Mesothelial cell of epicardium (in vitro differentiated cells): ENCODE results near the gene CD5L. TPM values are rescaled to one million over a fixed set of nuclear protein-coding genes. Genes with fewer than 3 reads are reported as not detected.

Source experiments
- DNase-seq, 2 experiments: peaks; one replicate each; pipeline ENCODE4 v3.0.0; 2021; ENCODE audit warnings: low spot score in 2 of 2; ENCODE audit not compliant: unreplicated experiment in 2 of 2
- H3K27ac Mint-ChIP-seq: 2 replicates; pipeline ENCODE4 v1.8.0; 2021; ENCODE audit warnings: mixed read lengths
- H3K27me3 Mint-ChIP-seq: 2 replicates; pipeline ENCODE4 v1.8.0; 2021; ENCODE audit warnings: low read depth, mixed read lengths
- H3K36me3 Mint-ChIP-seq: 2 replicates; pipeline ENCODE4 v1.8.0; 2021; ENCODE audit warnings: mixed read lengths
- H3K4me1 Mint-ChIP-seq: 2 replicates; pipeline ENCODE4 v1.8.0; 2021; ENCODE audit warnings: mixed read lengths
- H3K4me3 Mint-ChIP-seq: 2 replicates; pipeline ENCODE4 v1.8.0; 2021; ENCODE audit warnings: mild to moderate bottlenecking, moderate library complexity, mixed read lengths
- H3K9me3 Mint-ChIP-seq: 2 replicates; pipeline ENCODE4 v1.8.0; 2021; ENCODE audit warnings: mixed read lengths
- total RNA-seq: library from RNA; stranded (reverse); gene quantifications from 3 replicates; pipeline ENCODE4 v1.2.1, GENCODE V29; 2021
- TF ChIP-seq, protein P1 (sequence below): fragments of 200-600 bp; sonication (generic); IDR thresholded peaks from one replicate; pipeline ENCODE4 v1.5.0; 2021; ENCODE audit warnings: antibody characterized with exemption; ENCODE audit not compliant: unreplicated experiment

The CD5L gene
- total RNA-seq, result not detected in 3 replicates

DNA sequence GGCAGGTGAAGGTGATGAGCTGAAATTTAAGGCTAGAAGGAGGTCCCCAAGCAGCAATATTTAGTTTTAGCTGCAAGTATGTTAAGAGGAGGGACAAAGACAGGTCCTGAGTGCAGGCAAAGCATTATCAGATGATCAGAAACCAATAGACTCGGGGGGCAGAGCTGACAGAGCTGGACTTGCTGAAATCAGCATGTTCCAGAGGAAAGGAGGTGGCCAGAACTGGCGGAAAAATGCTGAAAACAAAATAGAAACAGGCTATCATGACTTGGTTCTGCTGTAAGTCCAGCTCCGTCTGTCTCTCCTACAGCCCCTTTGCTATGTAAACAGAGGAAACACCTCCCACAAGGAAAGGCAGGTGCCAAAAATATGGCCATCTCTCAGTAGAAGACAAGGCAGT is at the start of gene CD5L:
CD5L (minus strand) TSS at position 101 of the 400 bp plus-strand sequence. CDS start 107 bp downstream, outside the sequence.
- DNase-seq, result no peak
- Mint-ChIP-seq H3K4me3 (no peak within 1 kb of the TSS), H3K27me3 (peaks cover 16% of the 10 kb centered on the region), H3K9me3 (no peaks in the 10 kb centered on the region), H3K27ac (no peak within 1 kb of the TSS), H3K36me3 (no peaks in the 10 kb centered on the region), H3K4me1 (no peaks in the 10 kb centered on the region)
- TF ChIP-seq, protein P1, sequence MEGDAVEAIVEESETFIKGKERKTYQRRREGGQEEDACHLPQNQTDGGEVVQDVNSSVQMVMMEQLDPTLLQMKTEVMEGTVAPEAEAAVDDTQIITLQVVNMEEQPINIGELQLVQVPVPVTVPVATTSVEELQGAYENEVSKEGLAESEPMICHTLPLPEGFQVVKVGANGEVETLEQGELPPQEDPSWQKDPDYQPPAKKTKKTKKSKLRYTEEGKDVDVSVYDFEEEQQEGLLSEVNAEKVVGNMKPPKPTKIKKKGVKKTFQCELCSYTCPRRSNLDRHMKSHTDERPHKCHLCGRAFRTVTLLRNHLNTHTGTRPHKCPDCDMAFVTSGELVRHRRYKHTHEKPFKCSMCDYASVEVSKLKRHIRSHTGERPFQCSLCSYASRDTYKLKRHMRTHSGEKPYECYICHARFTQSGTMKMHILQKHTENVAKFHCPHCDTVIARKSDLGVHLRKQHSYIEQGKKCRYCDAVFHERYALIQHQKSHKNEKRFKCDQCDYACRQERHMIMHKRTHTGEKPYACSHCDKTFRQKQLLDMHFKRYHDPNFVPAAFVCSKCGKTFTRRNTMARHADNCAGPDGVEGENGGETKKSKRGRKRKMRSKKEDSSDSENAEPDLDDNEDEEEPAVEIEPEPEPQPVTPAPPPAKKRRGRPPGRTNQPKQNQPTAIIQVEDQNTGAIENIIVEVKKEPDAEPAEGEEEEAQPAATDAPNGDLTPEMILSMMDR, result no peak

DNA sequence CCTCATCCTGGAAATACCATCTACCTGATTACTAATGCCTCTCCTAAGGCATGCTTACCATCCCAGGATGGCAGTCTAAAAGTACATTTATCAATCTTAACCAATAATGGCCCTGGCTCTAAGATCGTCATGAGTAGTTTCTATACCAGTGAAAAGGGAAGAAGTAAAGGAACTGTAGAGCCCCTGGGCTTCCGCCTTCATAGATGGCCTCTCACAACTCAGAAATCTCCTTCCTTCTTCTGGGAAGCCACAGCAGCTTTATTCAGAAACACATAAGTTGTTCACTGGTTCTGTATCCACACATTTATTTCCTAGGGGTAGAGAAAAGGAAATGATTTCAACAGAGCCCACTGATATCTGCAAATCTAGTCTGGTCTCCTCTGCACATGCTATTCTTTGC is 41.0 kb upstream of the CD5L start:
- H3K36me3 Mint-ChIP-seq, result no peaks in the 10 kb centered on the region
- TF ChIP-seq, protein P1, result no peak
- H3K27ac Mint-ChIP-seq, result no peak overlapping the region
- peaks cover 24% of the 10 kb centered on the region for H3K27me3 Mint-ChIP-seq
- H3K9me3 Mint-ChIP-seq, result no peaks in the 10 kb centered on the region
- no peak overlapping the region for H3K4me3 Mint-ChIP-seq
- no peaks in the 10 kb centered on the region for H3K4me1 Mint-ChIP-seq
- no peak for DNase-seq

DNA sequence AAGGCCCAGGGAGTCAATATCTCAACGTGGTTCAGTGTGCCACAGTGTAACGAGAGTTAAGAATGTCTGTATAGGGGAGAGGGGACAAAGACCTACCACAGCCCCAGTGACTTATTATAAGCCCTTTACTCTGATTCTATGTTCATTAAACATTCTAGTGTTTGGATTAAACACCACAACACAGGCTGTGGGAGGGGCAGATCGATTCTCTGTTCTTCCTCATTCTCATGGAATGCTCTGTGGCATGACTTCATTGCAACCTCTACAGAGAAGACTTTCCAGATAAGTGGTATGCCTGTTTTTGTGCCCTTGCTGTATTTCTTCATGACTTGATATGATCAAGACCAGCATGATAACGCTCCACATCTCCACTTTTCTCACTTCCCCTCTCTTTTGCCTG is 39.0 kb upstream of the CD5L start:
- TF ChIP-seq, protein P1, result no peak
- Mint-ChIP-seq H3K27me3 (peaks cover 16% of the 10 kb centered on the region), H3K4me3 (no peak overlapping the region), H3K4me1 (no peaks in the 10 kb centered on the region), H3K36me3 (no peaks in the 10 kb centered on the region), H3K27ac (no peak overlapping the region), H3K9me3 (no peaks in the 10 kb centered on the region)
- DNase-seq, result no peak

DNA sequence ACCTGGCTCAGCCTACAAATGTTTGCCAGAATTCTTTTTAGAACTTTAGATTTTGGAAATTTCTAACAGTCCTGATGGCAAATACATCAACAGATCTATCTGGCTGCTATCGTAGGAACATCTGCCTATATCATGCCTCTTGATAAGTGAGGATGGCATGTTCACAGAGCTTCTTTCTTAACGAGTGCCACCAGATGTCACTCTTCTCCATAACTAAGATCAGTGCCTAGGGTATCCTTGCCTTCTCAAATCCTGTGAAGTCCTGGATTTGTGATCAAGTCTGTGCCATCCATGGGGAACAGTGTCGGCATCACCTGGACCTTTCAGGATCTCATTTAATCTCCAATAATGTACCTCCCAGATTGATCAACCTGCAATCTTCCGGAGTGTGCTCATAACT is 36.5 kb upstream of the CD5L start:
- Mint-ChIP-seq H3K4me1 (no peaks in the 10 kb centered on the region), H3K4me3 (no peak overlapping the region), H3K27me3 (peaks cover 18% of the 10 kb centered on the region), H3K36me3 (no peaks in the 10 kb centered on the region), H3K9me3 (no peaks in the 10 kb centered on the region), H3K27ac (no peak overlapping the region)
- TF ChIP-seq, protein P1, result no peak
- no peak for DNase-seq

DNA sequence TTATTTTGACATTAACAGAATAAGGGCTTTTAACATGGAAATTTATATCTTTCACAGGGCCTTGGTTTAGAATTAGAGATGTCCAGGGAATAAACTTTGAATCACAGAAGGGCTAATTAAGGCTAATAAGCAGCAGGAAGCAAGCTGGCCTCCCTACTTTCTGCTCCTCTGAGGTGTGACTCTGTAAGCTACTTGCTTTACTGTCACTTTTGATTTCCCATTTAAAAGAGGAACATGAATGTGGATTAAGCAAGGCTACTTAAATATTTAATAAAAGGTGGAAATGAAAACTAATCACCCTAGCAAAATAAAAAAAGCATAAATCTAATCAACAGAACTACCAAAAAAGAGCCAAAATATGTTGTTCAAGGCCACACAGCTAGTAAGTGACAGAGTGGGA is 28.9 kb upstream of the CD5L start:
- Mint-ChIP-seq H3K27ac (no peak overlapping the region), H3K27me3 (peaks cover 30% of the 10 kb centered on the region), H3K4me1 (no peaks in the 10 kb centered on the region), H3K36me3 (no peaks in the 10 kb centered on the region), H3K4me3 (no peak overlapping the region), H3K9me3 (no peaks in the 10 kb centered on the region)
- TF ChIP-seq, protein P1, result no peak
- DNase-seq, result no peak

DNA sequence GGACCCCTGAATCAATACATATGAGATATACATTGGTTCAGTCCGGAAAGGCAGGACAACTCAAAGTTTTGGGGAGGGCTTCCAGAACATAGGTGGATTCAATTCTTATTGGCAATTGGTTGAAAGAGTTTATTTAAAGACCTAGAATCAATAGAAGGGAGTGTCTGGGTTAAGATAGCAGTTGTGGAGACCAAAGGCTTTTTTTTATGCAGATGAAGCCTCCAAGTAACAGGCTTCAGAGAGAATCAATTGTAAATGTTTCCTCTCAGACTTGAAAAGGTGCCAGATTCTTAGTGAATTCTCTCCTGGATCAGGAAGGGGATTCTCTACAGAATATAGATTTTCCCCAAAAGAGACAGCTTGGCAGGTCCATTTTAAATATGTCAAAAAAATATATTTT is 27.0 kb upstream of the CD5L start:
- no peaks in the 10 kb centered on the region for H3K36me3 Mint-ChIP-seq
- H3K27ac Mint-ChIP-seq, result no peak overlapping the region
- TF ChIP-seq, protein P1, result no peak
- H3K4me3 Mint-ChIP-seq, result no peak overlapping the region
- peaks cover 29% of the 10 kb centered on the region for H3K27me3 Mint-ChIP-seq
- DNase-seq, result no peak
- no peaks in the 10 kb centered on the region for H3K4me1 Mint-ChIP-seq
- H3K9me3 Mint-ChIP-seq, result no peaks in the 10 kb centered on the region
